Measurements from ENCODE around the gene RAB9A.

GRCh38 chrX:13721819-13722519, 33.0 kb downstream of the RAB9A start:
- TF ChIP-seq, protein P1, sequence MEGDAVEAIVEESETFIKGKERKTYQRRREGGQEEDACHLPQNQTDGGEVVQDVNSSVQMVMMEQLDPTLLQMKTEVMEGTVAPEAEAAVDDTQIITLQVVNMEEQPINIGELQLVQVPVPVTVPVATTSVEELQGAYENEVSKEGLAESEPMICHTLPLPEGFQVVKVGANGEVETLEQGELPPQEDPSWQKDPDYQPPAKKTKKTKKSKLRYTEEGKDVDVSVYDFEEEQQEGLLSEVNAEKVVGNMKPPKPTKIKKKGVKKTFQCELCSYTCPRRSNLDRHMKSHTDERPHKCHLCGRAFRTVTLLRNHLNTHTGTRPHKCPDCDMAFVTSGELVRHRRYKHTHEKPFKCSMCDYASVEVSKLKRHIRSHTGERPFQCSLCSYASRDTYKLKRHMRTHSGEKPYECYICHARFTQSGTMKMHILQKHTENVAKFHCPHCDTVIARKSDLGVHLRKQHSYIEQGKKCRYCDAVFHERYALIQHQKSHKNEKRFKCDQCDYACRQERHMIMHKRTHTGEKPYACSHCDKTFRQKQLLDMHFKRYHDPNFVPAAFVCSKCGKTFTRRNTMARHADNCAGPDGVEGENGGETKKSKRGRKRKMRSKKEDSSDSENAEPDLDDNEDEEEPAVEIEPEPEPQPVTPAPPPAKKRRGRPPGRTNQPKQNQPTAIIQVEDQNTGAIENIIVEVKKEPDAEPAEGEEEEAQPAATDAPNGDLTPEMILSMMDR (IDR thresholded peaks at IDR 0.05) = no peak
- no peak for TF ChIP-seq POLR2A (IDR thresholded peaks at IDR 0.05)

Data from thyroid gland (tissue), 4 donors.